HG02763 (cell line): ENCODE measurements around the gene PLCB1.

ENCODE experiments used
- ATAC-seq: cut with Tn5 transposase; IDR thresholded peaks from one replicate; pipeline ENCODE4 v1.9.1; 2021; ENCODE audit warnings: mild to moderate bottlenecking, moderate library complexity; ENCODE audit not compliant: unreplicated experiment

Gene PLCB1

GRCh38 chr20:8525017-8525343 is 392.9 kb downstream of the PLCB1 start:
- no peak for ATAC-seq

GRCh38 chr20:8526610-8527009 is 394.5 kb downstream of the PLCB1 start:
- ATAC-seq: no peak

GRCh38 chr20:8527998-8528723 is 396.1 kb downstream of the PLCB1 start:
- ATAC-seq: no peak

- ATAC-seq: no peak
Observed at GRCh38 chr20:8530022-8530421, 398.0 kb downstream of the PLCB1 start.

- ATAC-seq: no peak
Observed at GRCh38 chr20:8532169-8532568, 400.1 kb downstream of the PLCB1 start.

GRCh38 chr20:8534368-8535160 is 402.5 kb downstream of the PLCB1 start:
- no peak for ATAC-seq

- ATAC-seq: no peak
Observed at GRCh38 chr20:8535403-8536261, 403.6 kb downstream of the PLCB1 start.

GRCh38 chr20:8536262-8536618 is 404.2 kb downstream of the PLCB1 start:
- ATAC-seq: no peak

- ATAC-seq: no peak
Observed at GRCh38 chr20:8540466-8540865, 408.4 kb downstream of the PLCB1 start.

- ATAC-seq: no peak
Observed at GRCh38 chr20:8542110-8542486, 410.0 kb downstream of the PLCB1 start.

- no peak for ATAC-seq
Observed at GRCh38 chr20:8545212-8545611, 413.1 kb downstream of the PLCB1 start.

GRCh38 chr20:8547035-8547650 is 415.1 kb downstream of the PLCB1 start:
- ATAC-seq: no peak

- no peak for ATAC-seq
Observed at GRCh38 chr20:8547968-8548588, 416.0 kb downstream of the PLCB1 start.

GRCh38 chr20:8549192-8549591 is 417.1 kb downstream of the PLCB1 start:
- ATAC-seq: no peak

- ATAC-seq: no peak
Observed at GRCh38 chr20:8557711-8558110, 425.6 kb downstream of the PLCB1 start.

- ATAC-seq: no peak
Observed at GRCh38 chr20:8562356-8562755, 430.3 kb downstream of the PLCB1 start.

GRCh38 chr20:8568075-8568474 is 436.0 kb downstream of the PLCB1 start:
- no peak for ATAC-seq

GRCh38 chr20:8569766-8570165 is 437.7 kb downstream of the PLCB1 start:
- ATAC-seq: no peak

- ATAC-seq: no peak
Observed at GRCh38 chr20:8571611-8572010, 439.5 kb downstream of the PLCB1 start.

- no peak for ATAC-seq
Observed at GRCh38 chr20:8573686-8574085, 441.6 kb downstream of the PLCB1 start.

GRCh38 chr20:8575114-8575513 is 443.0 kb downstream of the PLCB1 start:
- ATAC-seq: no peak
